ENCODE data around the gene ENKD1. TPM values are rescaled to one million over a fixed set of nuclear protein-coding genes. Genes with fewer than 3 reads are reported as not detected.

ENKD1 gene
- total RNA-seq, 3 donors from 2014 or later (not counting 1 experiment from before 2014, with no cell fraction given), result 3.4 to 4.2 (median 3.7) TPM

DNA sequence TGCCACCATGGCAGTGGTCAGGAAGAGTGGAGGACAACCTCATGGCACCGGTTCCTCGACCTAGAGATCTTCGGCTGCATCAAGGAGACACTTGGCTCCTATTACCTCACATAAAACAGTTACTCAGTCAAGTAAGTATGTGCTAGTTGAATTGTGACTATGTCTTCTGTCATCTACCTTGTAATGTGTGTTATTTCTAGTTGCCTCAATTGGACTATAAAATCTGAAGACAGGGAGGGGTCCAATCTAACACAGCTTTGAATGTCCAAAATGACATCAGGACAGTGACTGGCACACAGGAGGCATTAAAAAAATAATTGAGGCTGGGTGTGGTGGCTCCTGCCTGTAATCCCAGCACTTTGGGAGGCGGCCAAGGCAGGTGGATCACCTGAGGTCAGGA is 17.2 kb upstream of the ENKD1 start:
- no peak overlapping the region for H3K27ac ChIP-seq (ENCODE audit: low read length)
- peaks cover 3% of the 10 kb centered on the region for H3K4me1 ChIP-seq (ENCODE audit: control insufficient read depth, insufficient read depth, low read length)
- Mint-ChIP-seq H3K27ac (no peak overlapping the region), H3K27me3 (ENCODE audit: low read depth in 2 of 2) (no peaks in the 10 kb centered on the region), H3K4me1 (no peaks in the 10 kb centered on the region), H3K36me3 (peaks cover 6% of the 10 kb centered on the region), H3K4me3 (no peak overlapping the region), H3K9me3 (no peaks in the 10 kb centered on the region)
- H3K27me3 ChIP-seq (ENCODE audit: control insufficient read depth, insufficient read depth, low read length), result no peaks in the 10 kb centered on the region
- 100% methylated on average over 1 of the region's 4 CpGs for WGBS (ENCODE audit: insufficient coverage)
- ATAC-seq (no peak), DNase-seq (no peak)
- no peak overlapping the region for H3K4me3 ChIP-seq (ENCODE audit: low read length)
- intact Hi-C loops (cut with micrococcal nuclease), result no loop called here
- TF ChIP-seq, protein P1, sequence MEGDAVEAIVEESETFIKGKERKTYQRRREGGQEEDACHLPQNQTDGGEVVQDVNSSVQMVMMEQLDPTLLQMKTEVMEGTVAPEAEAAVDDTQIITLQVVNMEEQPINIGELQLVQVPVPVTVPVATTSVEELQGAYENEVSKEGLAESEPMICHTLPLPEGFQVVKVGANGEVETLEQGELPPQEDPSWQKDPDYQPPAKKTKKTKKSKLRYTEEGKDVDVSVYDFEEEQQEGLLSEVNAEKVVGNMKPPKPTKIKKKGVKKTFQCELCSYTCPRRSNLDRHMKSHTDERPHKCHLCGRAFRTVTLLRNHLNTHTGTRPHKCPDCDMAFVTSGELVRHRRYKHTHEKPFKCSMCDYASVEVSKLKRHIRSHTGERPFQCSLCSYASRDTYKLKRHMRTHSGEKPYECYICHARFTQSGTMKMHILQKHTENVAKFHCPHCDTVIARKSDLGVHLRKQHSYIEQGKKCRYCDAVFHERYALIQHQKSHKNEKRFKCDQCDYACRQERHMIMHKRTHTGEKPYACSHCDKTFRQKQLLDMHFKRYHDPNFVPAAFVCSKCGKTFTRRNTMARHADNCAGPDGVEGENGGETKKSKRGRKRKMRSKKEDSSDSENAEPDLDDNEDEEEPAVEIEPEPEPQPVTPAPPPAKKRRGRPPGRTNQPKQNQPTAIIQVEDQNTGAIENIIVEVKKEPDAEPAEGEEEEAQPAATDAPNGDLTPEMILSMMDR (IDR thresholded peaks at IDR 0.05), result no peak
- H3K9me3 ChIP-seq (ENCODE audit: control insufficient read depth, insufficient read depth, low read length), result no peaks in the 10 kb centered on the region
- peaks cover 19% of the 10 kb centered on the region for H3K36me3 ChIP-seq (ENCODE audit: control insufficient read depth, insufficient read depth, low read length)

DNA sequence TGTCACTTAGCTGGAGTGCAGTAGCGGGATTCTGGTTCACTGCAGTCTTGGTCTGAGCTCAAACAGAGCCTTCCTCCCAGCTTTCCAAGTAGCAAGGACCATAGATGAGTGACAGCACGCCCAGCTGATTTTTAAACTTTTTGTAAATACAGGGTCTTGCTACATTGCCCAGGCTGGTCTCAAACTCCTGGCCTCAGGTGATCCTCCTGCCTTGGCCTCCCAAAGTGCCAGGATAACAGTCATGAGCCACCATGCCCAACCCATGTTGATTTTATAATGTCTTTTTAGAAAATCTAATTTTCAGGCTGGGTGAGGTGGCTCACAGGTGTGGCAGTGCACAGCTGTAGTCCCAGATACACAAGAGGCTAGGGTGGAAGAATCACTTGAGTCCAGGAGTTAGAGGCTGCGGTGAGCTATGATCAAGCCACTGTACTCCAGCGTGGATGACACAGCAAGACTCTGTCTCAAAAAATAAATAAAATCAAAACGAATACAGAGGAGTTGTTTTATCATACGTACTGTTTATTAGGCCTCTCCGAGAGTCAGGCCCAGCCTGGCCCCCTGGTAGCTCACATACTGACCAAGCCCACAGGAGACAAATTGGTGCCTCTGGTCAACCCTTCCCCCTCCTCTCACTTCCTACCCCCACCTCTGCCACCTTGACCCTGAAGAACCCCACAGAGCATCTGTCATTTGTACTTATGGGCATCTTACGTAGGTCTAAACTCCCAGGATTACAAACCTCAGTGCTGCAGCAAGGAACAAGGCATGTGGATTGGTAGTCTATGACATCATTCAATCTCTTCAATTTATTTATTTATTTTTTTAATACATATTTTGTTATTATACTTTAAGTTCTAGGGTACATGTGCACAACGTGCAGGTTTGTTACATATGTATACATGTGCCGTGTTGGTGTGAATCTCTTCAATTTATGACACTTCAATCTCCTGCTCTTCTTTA is 13.7 kb upstream of the ENKD1 start:
- Mint-ChIP-seq H3K4me3 (no peak overlapping the region), H3K36me3 (peaks cover 6% of the 10 kb centered on the region), H3K4me1 (no peaks in the 10 kb centered on the region), H3K27ac (no peak overlapping the region), H3K9me3 (no peaks in the 10 kb centered on the region), H3K27me3 (ENCODE audit: low read depth in 2 of 2) (no peaks in the 10 kb centered on the region)
- Histone ChIP-seq H3K27ac (ENCODE audit: low read length) (no peak overlapping the region), H3K36me3 (ENCODE audit: control insufficient read depth, insufficient read depth, low read length) (peaks cover 18% of the 10 kb centered on the region), H3K4me1 (ENCODE audit: control insufficient read depth, insufficient read depth, low read length) (no peaks in the 10 kb centered on the region), H3K4me3 (ENCODE audit: low read length) (no peak overlapping the region), H3K9me3 (ENCODE audit: control insufficient read depth, insufficient read depth, low read length) (no peaks in the 10 kb centered on the region), H3K27me3 (ENCODE audit: control insufficient read depth, insufficient read depth, low read length) (no peaks in the 10 kb centered on the region)
- intact Hi-C loops (cut with micrococcal nuclease), result no loop called here
- DNase-seq, result no peak
- 95% methylated on average over 7 of the region's 10 CpGs for WGBS (ENCODE audit: insufficient coverage)
- TF ChIP-seq, protein P1 (IDR thresholded peaks at IDR 0.05), result no peak
- ATAC-seq, result no peak

- TF ChIP-seq, protein P1 (IDR thresholded peaks at IDR 0.05), result no peak
- Histone ChIP-seq H3K27me3 (ENCODE audit: control insufficient read depth, insufficient read depth, low read length) (no peaks in the 10 kb centered on the region), H3K9me3 (ENCODE audit: control insufficient read depth, insufficient read depth, low read length) (no peaks in the 10 kb centered on the region), H3K27ac (ENCODE audit: low read length) (no peak overlapping the region), H3K36me3 (ENCODE audit: control insufficient read depth, insufficient read depth, low read length) (peaks cover 8% of the 10 kb centered on the region), H3K4me1 (ENCODE audit: control insufficient read depth, insufficient read depth, low read length) (no peaks in the 10 kb centered on the region), H3K4me3 (ENCODE audit: low read length) (no peak overlapping the region)
- 95% methylated on average over 12 of the region's 12 CpGs for WGBS (ENCODE audit: insufficient coverage)
- H3K27ac Mint-ChIP-seq, result no peak overlapping the region
- intact Hi-C loops (cut with micrococcal nuclease), result no loop called here
- DNase-seq, result no peak
- no peak for ATAC-seq
- no peaks in the 10 kb centered on the region for H3K4me1 Mint-ChIP-seq
- peaks cover 3% of the 10 kb centered on the region for H3K36me3 Mint-ChIP-seq
- H3K4me3 Mint-ChIP-seq, result no peak overlapping the region
- no peaks in the 10 kb centered on the region for H3K27me3 Mint-ChIP-seq (ENCODE audit: low read depth in 2 of 2)
- no peaks in the 10 kb centered on the region for H3K9me3 Mint-ChIP-seq
Observed at GRCh38 chr16:67678354-67679023, 11.9 kb upstream of the ENKD1 start.

Measured in natural killer cell (primary cell).